Measurements from ENCODE around the gene CCDC43.

DNA sequence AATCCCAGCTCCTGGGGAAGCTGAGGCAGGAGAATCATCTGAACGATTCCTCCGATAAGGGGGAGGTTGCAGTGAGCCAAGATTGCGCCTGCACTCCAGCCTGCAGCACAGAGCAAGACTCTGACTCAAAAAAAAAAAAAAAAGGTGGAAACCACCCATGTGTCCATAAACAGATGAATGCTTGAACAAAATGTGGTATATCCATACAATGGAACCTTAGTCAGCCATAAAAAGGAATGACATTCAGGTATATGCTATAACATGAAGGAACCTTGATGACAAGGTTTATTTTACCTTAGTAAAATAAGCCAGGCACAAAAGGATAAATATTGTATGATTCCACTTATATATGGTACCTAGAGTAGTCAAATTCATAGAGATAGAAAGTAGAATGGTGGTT, 36.2 kb downstream of the CCDC43 start:
- TF ChIP-seq CHD4 (IDR thresholded peaks at IDR 0.05; ENCODE audit: borderline replicate concordance, low read length) (no peak), TCF12 (IDR thresholded peaks at IDR 0.05) (no peak), TCF12 (CRISPR knock-in tag; IDR thresholded peaks at IDR 0.05) (no peak), MAFF (IDR thresholded peaks at IDR 0.05; ENCODE audit: low read depth, low read length) (no peak), NFYB (CRISPR knock-in tag; IDR thresholded peaks at IDR 0.05) (no peak), ZFP36 (IDR thresholded peaks at IDR 0.05; ENCODE audit: borderline replicate concordance, low read depth, low read length, partially characterized antibody) (no peak), EZH2 (conservative IDR thresholded peaks at IDR 0.05; ENCODE audit: low read depth, low read length) (no peak), MAZ (IDR thresholded peaks at IDR 0.05; ENCODE audit: borderline replicate concordance, low read depth, low read length) (no peak), MAZ (CRISPR knock-in tag; IDR thresholded peaks at IDR 0.05; ENCODE audit: low read depth) (no peak), POLR2AphosphoS5 (IDR thresholded peaks at IDR 0.05; ENCODE audit: low read depth, low read length) (no peak), ZSCAN29 (CRISPR knock-in tag; conservative IDR thresholded peaks at IDR 0.05) (no peak), HNRNPUL1 (IDR thresholded peaks at IDR 0.05; ENCODE audit: low read depth, low read length) (no peak)
- TF ChIP-seq, protein P1, sequence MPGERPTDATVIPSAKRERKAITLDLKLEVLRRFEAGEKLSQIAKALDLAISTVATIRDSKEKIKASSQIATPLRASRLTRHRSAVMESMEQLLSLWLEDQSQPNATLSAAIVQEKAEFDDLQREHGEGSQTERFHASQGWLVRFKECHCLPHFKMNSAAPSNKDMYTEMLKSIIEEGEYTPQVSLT (CRISPR knock-in tag; IDR thresholded peaks at IDR 0.05; ENCODE audit: borderline replicate concordance, low read depth): no peak
- TF ChIP-seq, protein P2, sequence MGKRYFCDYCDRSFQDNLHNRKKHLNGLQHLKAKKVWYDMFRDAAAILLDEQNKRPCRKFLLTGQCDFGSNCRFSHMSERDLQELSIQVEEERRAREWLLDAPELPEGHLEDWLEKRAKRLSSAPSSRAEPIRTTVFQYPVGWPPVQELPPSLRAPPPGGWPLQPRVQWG (CRISPR knock-in tag; IDR thresholded peaks at IDR 0.05; ENCODE audit: borderline replicate concordance, low read depth): no peak
- TF ChIP-seq, protein P3, sequence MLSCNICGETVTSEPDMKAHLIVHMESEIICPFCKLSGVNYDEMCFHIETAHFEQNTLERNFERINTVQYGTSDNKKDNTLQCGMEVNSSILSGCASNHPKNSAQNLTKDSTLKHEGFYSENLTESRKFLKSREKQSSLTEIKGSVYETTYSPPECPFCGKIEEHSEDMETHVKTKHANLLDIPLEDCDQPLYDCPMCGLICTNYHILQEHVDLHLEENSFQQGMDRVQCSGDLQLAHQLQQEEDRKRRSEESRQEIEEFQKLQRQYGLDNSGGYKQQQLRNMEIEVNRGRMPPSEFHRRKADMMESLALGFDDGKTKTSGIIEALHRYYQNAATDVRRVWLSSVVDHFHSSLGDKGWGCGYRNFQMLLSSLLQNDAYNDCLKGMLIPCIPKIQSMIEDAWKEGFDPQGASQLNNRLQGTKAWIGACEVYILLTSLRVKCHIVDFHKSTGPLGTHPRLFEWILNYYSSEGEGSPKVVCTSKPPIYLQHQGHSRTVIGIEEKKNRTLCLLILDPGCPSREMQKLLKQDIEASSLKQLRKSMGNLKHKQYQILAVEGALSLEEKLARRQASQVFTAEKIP (CRISPR knock-in tag; IDR thresholded peaks at IDR 0.05; ENCODE audit: borderline replicate concordance): no peak
- TF ChIP-seq, protein P4, sequence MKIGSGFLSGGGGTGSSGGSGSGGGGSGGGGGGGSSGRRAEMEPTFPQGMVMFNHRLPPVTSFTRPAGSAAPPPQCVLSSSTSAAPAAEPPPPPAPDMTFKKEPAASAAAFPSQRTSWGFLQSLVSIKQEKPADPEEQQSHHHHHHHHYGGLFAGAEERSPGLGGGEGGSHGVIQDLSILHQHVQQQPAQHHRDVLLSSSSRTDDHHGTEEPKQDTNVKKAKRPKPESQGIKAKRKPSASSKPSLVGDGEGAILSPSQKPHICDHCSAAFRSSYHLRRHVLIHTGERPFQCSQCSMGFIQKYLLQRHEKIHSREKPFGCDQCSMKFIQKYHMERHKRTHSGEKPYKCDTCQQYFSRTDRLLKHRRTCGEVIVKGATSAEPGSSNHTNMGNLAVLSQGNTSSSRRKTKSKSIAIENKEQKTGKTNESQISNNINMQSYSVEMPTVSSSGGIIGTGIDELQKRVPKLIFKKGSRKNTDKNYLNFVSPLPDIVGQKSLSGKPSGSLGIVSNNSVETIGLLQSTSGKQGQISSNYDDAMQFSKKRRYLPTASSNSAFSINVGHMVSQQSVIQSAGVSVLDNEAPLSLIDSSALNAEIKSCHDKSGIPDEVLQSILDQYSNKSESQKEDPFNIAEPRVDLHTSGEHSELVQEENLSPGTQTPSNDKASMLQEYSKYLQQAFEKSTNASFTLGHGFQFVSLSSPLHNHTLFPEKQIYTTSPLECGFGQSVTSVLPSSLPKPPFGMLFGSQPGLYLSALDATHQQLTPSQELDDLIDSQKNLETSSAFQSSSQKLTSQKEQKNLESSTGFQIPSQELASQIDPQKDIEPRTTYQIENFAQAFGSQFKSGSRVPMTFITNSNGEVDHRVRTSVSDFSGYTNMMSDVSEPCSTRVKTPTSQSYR (CRISPR knock-in tag; IDR thresholded peaks at IDR 0.05; ENCODE audit: borderline replicate concordance): no peak
